NCI-H510A treated with DMSO at 0.1 percent for 48 hours (cell line): Measurements from ENCODE around the gene PLIN3.
"Not testable (repeated sequence)": the region's sequence is repeated elsewhere in the genome, so short reads cannot be mapped to it uniquely, and the experiment has no call there.

Experiments used
- DNase-seq: peaks from one replicate; lab custom pipeline; 2025; lab: John Stamatoyannopoulos, UW

The PLIN3 gene

GRCh38 chr19:4891066-4891465 is 23.6 kb upstream of the PLIN3 start:
- no peak for DNase-seq

GRCh38 chr19:4889034-4889815 is 21.8 kb upstream of the PLIN3 start:
- no peak for DNase-seq

GRCh38 chr19:4887803-4888202 is 20.3 kb upstream of the PLIN3 start:
- DNase-seq: not testable (repeated sequence)

DNA sequence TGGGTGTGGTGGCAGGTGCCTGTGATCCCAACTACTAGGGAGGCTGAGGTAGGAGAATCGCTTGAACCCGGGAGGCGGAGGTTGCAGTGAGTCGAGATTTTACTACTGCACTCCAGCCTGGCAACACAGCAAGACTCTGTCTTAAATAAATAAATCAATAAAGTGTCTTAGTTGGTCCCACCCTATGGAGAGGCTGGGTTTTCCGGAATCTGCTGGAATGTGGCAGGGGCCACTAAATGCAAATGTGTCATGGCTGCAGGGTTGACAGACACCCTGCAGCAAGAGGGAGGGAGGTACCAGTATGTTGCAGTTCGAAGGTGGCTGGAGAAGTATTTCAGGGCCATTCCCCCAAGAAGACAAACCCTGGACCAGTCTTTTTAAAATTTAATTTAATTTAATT is 17.5 kb upstream of the PLIN3 start:
- DNase-seq: not testable (repeated sequence)

DNA sequence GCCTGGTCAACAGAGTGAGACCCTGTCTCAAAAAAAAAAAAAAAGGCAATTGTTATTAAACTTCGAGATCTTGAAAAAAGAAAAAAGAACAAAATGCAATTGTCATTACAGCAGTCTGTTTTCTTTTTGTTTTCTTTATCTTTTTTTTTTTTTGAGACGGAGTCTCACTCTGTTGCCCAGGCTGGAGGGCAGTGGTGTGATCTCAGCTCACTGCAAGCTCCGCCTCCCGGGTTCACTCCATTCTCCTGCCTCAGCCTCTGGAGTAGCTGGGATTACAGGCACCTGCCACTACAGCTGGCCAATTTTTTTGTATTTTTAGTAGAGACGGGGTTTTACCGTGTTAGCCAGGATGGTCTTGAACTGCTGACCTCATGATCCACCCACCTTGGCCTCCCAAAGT is 15.4 kb upstream of the PLIN3 start:
- DNase-seq: not testable (repeated sequence)

- no peak for DNase-seq
These were observed 11.6 kb upstream of the PLIN3 start for GRCh38 chr19:4879041-4879440.

GRCh38 chr19:4878491-4878968 is 11.1 kb upstream of the PLIN3 start:
- no peak for DNase-seq

- DNase-seq: no peak
These were observed 10.5 kb upstream of the PLIN3 start for GRCh38 chr19:4877753-4878490.

DNA sequence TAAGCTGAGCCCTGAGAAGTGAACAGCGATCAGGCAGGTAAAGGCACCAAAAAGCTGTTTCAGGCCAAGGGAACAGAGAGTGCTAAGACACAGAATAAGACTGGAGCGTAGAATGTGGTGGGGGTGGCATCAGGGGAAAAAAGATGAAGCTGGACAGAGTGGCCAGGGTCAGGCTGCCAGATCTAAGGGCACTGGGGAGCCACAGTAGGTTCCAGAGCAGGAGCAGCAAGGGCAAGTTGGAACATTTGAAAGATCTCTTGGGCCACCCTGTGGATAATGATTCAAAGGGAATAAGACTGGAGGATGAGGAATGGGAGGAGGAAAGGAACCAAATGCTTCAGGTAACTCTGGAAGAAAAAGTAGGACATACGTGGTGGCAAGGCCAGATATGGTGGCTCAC is 6.5 kb upstream of the PLIN3 start:
- no peak for DNase-seq

DNA sequence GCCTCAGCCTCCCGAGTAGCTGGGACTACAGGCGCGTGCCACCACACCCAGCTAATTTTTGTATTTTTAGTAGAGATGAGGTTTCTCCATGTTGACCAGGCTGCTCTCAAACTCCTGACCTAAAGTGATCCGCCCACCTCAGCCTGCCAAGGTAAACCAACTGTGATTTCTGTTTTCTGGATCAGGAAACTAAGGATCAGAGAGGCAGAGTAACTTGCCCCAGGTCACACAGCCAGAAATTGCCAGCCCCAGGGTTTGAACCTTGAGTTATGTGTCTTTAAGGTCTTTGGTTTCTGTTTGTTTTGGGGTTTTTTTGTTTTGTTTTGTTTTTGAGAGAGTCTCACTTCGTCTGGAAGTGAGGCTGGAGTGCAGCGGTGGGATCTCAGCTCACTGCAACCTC is 4.2 kb upstream of the PLIN3 start:
- no peak for DNase-seq

GRCh38 chr19:4870025-4870700 is 2.7 kb upstream of the PLIN3 start:
- no peak for DNase-seq

DNA sequence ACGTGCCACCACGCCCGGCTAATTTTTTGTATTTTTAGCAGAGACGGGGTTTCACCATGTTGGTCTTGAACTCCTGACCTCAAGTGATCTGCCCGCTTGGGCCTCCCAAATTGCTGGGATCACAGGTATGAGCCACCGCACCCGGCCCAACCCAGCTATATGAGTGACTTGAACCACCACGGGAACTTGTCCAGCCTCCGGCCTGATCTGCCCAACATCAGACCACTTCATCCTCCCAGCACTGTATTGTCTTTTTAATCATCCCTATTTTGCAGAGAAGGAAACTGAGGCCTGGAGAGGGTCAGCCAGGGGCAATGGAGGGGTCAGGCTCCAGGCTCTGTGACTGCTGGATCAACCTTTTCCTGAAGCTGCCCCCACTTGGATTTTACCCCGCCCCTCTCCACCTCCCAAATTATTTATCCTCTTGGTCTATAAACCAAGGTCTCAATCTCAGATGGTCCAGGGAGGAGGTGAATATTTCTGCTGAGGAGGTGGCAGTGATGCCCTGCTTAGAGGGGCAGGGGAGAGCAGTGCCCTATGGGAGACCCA is 893 bp upstream of the PLIN3 start:
- no peak for DNase-seq

DNA sequence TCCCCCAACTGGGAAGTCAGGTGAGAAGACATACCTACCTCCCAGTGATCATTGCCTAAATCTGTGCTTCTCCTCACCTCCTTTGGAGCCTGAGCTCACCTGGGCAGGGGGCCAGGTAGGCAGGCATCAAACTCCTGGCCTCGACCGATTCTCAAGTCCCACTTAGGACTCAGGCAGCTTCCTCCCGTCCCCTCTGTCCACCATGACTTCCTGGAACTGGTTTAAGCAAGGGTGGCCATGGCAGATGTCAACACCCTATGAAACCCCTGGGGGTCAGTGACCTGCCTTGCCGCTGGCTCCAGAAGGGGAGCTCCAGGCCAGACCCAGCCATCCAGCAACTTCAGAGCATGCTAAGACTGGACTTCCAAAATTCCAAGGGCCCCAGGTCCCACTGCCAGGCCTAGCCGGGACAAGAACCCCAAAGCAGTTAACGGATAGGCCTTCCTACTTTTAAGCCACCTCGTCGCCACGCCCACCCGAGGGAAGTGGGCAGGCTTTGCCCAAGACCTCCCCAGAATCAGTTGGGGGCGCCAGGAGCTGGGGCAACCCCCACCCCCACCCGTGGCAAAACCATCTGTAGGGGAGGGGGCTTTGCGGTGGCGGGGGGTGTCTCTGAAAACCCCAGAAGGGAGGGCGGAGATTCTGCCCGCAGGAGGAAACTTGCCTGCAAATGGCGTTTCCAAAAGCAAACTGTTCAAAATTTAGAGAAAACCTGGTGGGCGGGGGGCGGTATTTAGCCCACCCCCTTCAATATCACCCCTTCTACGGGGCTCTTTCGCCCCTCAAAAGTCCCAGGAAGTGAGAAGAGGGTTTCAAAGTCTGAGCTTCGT is 657 bp downstream of the PLIN3 start:
- no peak for DNase-seq

GRCh38 chr19:4861147-4861546 is 6.3 kb downstream of the PLIN3 start:
- DNase-seq: peak; percentile 98

GRCh38 chr19:4859697-4860096 is 7.8 kb downstream of the PLIN3 start:
- no peak for DNase-seq

GRCh38 chr19:4856468-4856867 is 11.0 kb downstream of the PLIN3 start:
- not testable (repeated sequence) for DNase-seq

- not testable (repeated sequence) for DNase-seq
These were observed 14.0 kb downstream of the PLIN3 start for GRCh38 chr19:4853506-4853905.

GRCh38 chr19:4852484-4852883 is 15.0 kb downstream of the PLIN3 start:
- no peak for DNase-seq

DNA sequence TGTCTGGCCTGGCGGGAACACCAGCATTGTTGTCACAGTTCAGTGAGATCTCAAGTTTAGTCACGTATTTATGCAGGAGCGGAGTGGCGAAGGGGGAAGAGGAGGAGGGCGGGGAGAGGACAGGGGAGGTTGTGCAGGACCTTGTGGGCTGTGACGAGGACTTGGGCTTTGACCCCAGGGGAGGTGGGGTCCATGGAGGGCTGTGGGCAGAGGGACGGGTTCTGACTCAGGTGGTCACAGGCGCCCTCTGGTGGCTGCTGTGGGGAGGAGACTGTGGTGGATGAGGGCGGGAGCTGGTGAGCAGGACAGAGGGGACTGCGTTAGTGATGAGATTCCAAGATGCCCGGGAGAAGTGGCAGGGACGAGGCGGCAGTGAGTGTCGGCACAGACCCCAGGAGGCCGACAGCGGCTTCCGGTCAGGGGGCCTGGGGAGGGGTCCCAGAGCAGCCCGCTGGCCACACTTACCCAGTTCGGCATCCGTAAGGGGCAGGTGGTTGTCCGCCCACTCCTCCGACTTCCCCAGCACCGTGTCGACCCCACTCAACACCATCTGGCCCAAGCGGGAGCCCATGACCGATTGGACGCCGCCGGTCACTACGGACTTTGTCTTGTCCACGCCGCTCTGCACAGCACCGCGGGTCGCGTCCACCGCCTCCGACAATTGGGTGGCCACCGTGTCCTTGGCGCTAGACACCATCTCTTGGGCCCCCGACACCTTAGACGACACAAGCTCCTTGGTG is 15.7 kb downstream of the PLIN3 start:
- DNase-seq: peak; percentile 77

- peak; percentile 8 for DNase-seq
These were observed 18.4 kb downstream of the PLIN3 start for GRCh38 chr19:4849019-4849418.
